GM18520 (cell line): ENCODE data around the gene RPL27A.

ENCODE experiments used
- ATAC-seq: cut with Tn5 transposase; IDR thresholded peaks from one replicate; pipeline ENCODE4 v1.9.1; 2021; ENCODE audit not compliant: unreplicated experiment

RPL27A gene

GRCh38 chr11:8698917-8699441 is 16.4 kb downstream of the RPL27A start:
- ATAC-seq: no peak

GRCh38 chr11:8699903-8700302 is 17.3 kb downstream of the RPL27A start:
- ATAC-seq: no peak

GRCh38 chr11:8701891-8702597 is 19.5 kb downstream of the RPL27A start:
- ATAC-seq: no peak

GRCh38 chr11:8702598-8702915 is 20.0 kb downstream of the RPL27A start:
- no peak for ATAC-seq

- no peak for ATAC-seq
These were observed 21.5 kb downstream of the RPL27A start for GRCh38 chr11:8704136-8704535.

DNA sequence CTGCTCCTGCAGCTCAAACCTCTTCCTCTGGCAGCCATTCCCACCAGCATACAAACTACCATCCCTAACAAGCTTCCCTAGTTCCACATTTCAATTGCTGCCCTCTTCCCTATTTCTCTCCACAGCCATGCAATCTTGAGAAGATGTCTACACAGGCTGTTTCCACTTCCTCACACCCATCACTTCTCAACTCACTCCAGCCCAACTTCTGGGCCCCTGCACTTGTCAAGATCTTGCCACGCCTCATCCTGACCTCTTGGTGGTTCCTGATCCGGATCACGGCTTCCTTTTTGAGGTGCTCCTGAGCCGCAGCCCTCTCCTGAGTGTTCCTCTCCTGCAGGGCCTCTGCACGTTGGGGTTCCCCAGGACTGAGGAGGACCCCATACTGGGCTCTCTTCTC is 22.6 kb downstream of the RPL27A start:
- ATAC-seq: no peak

DNA sequence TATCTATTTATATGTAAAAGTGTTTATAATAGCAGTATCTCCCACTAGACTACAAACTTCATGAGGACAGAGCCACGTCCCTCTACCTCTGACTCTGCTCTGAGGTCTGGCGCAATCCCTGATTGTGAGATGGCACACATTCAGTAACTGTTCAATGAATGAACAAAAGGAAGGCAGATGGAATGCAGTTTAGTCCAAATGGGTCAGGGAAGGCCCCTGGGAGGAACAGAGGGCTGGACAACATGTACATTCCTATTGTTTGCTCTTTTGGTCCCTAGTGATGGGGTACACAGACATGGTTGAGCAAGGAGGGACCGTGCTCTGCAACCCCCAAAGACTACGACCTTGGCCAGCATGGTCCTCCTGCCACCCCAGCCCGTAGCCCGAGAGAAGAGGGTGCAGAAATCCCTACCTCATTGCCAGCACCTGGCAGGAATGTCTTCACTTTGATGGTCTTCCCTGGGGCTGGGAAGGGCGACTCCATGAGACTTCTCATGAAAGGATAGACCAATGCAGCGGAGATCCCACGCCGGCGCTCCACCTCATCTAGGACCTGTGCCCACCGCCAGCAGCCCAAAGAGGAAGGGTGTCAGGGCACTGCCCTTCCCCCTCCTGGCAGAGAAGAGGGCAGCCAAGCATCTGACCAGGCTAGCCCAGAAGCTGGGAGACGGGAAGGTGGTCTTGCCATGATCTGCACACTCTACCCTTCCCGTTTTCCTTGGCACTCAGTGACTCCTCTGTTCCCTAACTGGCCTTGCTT is 24.3 kb downstream of the RPL27A start:
- no peak for ATAC-seq

GRCh38 chr11:8707541-8708191 is 25.1 kb downstream of the RPL27A start:
- ATAC-seq: no peak

DNA sequence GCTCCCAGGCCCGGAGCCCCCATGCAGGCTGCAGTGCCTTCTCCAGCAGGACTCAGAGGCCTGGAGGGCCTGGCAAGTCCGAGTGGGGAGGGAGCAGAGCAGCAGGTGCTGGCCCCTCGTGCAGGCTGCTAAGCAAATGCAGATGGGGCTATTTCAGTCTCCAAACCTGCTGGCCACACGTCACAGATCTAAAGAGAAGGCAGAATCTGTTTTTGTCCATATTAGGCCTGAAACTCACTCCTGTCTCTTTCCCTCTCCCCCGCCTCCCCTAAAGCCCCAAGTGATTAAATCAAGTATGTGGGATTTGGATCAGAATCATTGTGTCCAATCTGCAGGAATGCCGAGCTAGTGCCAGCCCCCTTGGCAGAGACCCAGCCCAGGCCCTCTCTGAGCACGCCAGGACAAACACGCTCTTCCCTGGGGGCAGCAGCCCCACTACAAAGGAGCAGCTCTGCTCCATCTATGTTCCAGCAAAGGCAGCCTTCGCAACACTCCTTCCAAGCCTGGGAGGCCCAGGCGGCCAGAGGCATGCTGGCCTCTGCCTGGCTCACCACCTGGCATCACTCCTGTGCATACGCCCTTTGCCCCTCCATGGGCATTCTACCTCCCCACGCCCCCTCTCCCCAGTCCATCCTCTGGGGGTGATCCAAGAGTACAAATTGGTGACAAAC is 26.5 kb downstream of the RPL27A start:
- no peak for ATAC-seq

GRCh38 chr11:8709777-8710176 is 27.2 kb downstream of the RPL27A start:
- ATAC-seq: no peak

- no peak for ATAC-seq
These were observed 29.4 kb downstream of the RPL27A start for GRCh38 chr11:8711895-8712442.

DNA sequence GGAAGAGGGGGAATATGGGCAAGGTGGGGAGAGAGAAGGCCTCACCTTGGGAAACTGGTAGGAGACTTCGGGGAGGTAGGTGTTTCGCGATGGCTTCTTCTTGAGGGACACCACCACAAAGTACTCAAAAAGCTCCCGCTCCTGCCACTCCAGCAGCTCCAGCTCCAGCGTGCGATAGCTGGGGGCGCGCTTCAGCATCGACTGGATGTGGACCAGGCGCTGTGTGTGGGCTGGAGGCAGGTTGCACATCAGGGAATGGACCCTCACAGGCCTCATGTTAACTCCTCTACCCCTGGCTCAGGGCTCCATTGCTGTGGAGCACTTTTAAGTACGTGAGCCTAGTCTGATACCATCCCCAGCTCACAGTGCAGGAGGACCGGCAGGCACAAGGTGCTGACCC is 29.9 kb downstream of the RPL27A start:
- ATAC-seq: no peak

DNA sequence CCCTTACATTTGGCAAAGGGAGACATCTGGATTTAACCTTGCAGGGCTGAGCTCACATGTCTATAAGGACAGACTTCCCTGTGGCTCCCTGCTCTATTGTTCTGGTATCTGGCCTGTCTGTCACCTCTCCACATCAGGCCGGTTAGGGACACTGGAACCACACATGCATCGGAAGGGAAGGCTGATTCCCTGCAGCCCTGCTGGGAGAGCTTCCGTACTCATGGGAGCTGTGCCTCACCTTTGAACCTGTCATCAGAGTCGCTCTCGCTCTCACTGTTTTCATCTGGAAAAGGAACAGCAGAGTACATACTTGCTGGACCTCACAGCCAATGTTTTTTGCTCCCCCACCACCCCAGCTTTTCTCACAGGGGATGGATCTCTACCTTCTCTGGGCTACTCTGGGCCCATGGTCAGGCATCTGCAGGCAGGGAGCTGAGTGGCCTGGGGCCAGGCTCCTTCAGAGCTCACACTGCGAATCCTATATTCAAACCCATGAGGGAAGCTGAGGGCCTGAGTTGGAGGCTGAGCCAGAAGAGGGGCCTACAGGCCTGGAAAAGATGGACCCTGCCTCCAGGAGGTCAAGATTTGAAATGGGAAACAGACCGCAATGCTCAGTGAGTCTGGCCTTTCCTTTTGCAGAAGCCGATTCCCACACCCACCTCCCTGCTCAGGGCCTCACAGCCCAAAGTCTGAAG is 31.3 kb downstream of the RPL27A start:
- no peak for ATAC-seq

DNA sequence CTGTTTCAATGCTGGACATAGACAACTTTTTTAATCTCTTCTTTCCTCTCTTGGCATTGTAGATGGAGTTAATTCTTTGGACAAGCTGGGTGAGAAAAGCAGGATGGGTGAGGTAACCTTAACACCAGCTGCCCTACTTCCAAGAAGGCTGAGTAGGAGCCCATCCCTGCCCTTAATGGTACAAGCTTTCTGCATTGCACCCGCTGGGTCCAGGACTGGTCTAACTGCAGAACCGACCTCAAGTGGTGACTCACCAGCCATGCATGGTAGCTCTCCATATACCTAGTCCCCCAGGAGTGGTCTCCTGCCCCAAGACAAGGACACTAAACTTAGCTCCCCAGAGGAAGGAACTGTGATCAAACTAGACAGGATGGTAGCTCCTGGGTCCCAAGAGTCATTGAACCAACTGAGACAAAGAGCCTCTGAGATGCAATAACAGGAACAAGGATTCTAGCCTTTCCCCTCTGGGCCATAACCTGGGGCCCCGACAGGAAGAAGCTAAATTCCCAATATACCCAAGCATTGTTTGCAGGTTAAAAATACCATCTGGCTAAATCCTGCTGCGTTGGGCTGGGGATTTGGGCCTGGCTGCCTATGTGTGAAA is 32.1 kb downstream of the RPL27A start:
- ATAC-seq: no peak

- no peak for ATAC-seq
These were observed 32.9 kb downstream of the RPL27A start for GRCh38 chr11:8715501-8715900.

DNA sequence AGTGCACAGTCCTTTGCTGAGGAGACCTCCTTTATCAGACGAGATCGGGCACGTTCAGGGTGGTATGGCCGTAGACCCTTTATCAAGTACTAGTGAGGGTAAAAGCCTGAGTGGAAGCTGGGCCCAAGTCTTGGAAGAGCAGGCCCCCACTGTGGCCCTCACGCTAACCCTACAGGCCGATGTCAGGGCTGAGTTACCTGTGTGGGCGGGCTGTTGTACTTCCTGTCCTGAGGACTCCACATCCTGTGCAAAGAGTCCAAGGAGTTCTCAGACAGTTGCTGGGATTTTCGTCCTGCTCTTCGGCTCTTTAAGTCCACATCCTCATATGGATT is 34.9 kb downstream of the RPL27A start:
- no peak for ATAC-seq

- ATAC-seq: no peak
These were observed 35.5 kb downstream of the RPL27A start for GRCh38 chr11:8717876-8718753.

GRCh38 chr11:8719211-8719649 is 36.6 kb downstream of the RPL27A start:
- no peak for ATAC-seq

- no peak for ATAC-seq
These were observed 37.1 kb downstream of the RPL27A start for GRCh38 chr11:8719721-8720120.
